OCI-LY1 (cell line): ENCODE measurements around the gene PDE12.
A peak's percentile ranks its signal among the peaks of the same experiment; 100 is the strongest.

Experiments used
- EZH2 ChIP-seq: fragments of 200-600 bp; sonication (generic), shearing (Covaris generic); IDR thresholded peaks from 2 replicates; pipeline ENCODE4 v1.8.0; 2017; ENCODE audit warnings: borderline replicate concordance, mixed run types, mild to moderate bottlenecking, antibody characterized with exemption, low read length, moderate library complexity, mixed read lengths
- TF ChIP-seq, protein P1 (sequence below): fragments of 200-600 bp; sonication (generic), shearing (Covaris generic); IDR thresholded peaks from 2 replicates; pipeline ENCODE4 v1.5.1; 2017; ENCODE audit warnings: mild to moderate bottlenecking, antibody characterized with exemption, low read length, moderate library complexity, mixed read lengths

DNA sequence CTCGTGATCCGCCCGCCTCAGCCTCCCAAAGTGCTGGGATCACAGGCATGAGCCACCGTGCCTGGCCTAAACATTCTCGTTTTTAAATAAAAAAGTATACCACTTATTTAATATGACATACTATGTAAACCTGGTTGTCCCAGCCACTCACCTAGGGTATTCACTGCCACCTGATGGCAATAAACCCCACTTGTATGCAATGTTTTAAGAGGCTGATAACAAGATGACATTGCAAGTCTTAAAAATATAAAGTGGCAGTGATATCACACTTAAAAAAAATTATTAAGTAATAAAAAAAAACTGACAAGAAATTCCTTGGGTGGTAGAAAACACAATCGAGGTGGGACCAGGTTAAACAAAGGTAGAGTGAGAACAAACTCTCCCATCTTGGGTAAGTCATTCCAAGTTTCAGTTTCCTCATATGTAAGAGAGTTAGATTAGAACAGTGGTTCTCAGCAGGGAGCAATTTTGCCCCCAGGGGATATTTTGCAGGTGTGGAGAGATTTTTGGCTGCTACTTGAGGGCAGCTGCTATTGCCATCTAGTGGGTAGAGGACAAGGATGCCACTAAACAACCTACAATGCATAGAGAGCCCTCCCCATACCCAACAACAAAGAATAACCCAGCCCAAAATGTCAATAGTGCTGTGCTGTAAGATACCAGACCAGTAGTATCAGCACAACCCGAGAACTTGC is 26.5 kb downstream of the PDE12 start:
- TF ChIP-seq, protein P1, sequence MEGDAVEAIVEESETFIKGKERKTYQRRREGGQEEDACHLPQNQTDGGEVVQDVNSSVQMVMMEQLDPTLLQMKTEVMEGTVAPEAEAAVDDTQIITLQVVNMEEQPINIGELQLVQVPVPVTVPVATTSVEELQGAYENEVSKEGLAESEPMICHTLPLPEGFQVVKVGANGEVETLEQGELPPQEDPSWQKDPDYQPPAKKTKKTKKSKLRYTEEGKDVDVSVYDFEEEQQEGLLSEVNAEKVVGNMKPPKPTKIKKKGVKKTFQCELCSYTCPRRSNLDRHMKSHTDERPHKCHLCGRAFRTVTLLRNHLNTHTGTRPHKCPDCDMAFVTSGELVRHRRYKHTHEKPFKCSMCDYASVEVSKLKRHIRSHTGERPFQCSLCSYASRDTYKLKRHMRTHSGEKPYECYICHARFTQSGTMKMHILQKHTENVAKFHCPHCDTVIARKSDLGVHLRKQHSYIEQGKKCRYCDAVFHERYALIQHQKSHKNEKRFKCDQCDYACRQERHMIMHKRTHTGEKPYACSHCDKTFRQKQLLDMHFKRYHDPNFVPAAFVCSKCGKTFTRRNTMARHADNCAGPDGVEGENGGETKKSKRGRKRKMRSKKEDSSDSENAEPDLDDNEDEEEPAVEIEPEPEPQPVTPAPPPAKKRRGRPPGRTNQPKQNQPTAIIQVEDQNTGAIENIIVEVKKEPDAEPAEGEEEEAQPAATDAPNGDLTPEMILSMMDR: peak; percentile 53; the same call in 1 of the 2 replicates
- no peak for TF ChIP-seq EZH2
